HL-60 (cell line): ENCODE data around the gene CBX5.
A peak's percentile ranks its signal among the peaks of the same experiment; 100 is the strongest.

Experiments used
- DNase-seq, 2 experiments: peaks; one replicate each; pipeline ENCODE4 v3.0.0-alpha.2; 2010 to 2020; ENCODE audit warnings: low read depth in 1 of 2, low spot score in 1 of 2
- H3K27ac ChIP-seq: fragments of 250-450 bp; sonication (Bioruptor Pico); replicated peaks from 2 replicates; pipeline ENCODE4 v1.5.1; 2020; ENCODE audit warnings: mild to moderate bottlenecking, moderate library complexity
- H3K27me3 ChIP-seq: fragments of 250-450 bp; sonication (Bioruptor Pico); 2 replicates; pipeline ENCODE4 v1.5.1; 2021; ENCODE audit warnings: mild to moderate bottlenecking, moderate library complexity; ENCODE audit not compliant: insufficient read depth, poor library complexity, severe bottlenecking
- H3K4me3 ChIP-seq: replicated peaks from 2 replicates; pipeline ENCODE4 v1.5.1; 2011; ENCODE audit warnings: mild to moderate bottlenecking, control low read depth, low read length; ENCODE audit not compliant: insufficient read depth
- GABPA ChIP-seq: IDR thresholded peaks from 2 replicates; pipeline ENCODE4 v1.6.1; 2012; ENCODE audit warnings: low read depth
- POLR2AphosphoS5 ChIP-seq: IDR thresholded peaks from 2 replicates; pipeline ENCODE4 v1.6.1; 2012; ENCODE audit warnings: low read depth
- SPI1 ChIP-seq: IDR thresholded peaks from 2 replicates; pipeline ENCODE4 v1.6.1; 2012; ENCODE audit warnings: low read depth, mild to moderate bottlenecking, borderline replicate concordance
- TF ChIP-seq, protein P1 (sequence below): IDR thresholded peaks from 2 replicates; pipeline ENCODE4 v1.6.1; 2012; ENCODE audit warnings: low read depth; ENCODE audit not compliant: insufficient replicate concordance
- TF ChIP-seq, protein P2 (sequence below): IDR thresholded peaks from one replicate; pipeline ENCODE4 v1.5.1; 2011; ENCODE audit warnings: low read length, control low read depth, inconsistent platforms; ENCODE audit not compliant: insufficient read depth

Gene CBX5

DNA sequence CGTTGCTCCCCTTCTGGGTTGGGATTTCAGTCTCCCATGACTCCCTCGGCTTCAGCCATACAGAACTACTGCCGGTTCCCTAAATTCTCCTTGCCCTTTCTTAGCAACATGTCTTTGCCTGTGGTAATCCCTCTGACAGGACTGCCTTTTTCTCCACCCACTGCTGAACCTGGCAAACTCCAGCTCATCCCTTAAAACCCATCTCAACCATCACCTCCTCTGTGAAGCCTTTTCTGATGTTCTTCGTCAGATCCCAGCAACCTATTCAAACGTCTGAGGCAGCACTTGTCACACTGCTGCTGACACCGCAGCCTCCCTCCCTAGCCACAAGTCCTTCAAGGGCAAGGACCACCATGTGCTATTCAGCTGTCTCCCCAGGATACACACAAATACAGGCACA lies 80.9 kb downstream of the CBX5 start:
- H3K4me3 ChIP-seq: no peak overlapping the region
- H3K27me3 ChIP-seq: peaks cover 4% of the 10 kb centered on the region
- DNase-seq: no peak
- TF ChIP-seq, protein P1, sequence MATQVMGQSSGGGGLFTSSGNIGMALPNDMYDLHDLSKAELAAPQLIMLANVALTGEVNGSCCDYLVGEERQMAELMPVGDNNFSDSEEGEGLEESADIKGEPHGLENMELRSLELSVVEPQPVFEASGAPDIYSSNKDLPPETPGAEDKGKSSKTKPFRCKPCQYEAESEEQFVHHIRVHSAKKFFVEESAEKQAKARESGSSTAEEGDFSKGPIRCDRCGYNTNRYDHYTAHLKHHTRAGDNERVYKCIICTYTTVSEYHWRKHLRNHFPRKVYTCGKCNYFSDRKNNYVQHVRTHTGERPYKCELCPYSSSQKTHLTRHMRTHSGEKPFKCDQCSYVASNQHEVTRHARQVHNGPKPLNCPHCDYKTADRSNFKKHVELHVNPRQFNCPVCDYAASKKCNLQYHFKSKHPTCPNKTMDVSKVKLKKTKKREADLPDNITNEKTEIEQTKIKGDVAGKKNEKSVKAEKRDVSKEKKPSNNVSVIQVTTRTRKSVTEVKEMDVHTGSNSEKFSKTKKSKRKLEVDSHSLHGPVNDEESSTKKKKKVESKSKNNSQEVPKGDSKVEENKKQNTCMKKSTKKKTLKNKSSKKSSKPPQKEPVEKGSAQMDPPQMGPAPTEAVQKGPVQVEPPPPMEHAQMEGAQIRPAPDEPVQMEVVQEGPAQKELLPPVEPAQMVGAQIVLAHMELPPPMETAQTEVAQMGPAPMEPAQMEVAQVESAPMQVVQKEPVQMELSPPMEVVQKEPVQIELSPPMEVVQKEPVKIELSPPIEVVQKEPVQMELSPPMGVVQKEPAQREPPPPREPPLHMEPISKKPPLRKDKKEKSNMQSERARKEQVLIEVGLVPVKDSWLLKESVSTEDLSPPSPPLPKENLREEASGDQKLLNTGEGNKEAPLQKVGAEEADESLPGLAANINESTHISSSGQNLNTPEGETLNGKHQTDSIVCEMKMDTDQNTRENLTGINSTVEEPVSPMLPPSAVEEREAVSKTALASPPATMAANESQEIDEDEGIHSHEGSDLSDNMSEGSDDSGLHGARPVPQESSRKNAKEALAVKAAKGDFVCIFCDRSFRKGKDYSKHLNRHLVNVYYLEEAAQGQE: no peak
- TF ChIP-seq POLR2AphosphoS5: no peak
- no peak for TF ChIP-seq GABPA
- TF ChIP-seq, protein P2, sequence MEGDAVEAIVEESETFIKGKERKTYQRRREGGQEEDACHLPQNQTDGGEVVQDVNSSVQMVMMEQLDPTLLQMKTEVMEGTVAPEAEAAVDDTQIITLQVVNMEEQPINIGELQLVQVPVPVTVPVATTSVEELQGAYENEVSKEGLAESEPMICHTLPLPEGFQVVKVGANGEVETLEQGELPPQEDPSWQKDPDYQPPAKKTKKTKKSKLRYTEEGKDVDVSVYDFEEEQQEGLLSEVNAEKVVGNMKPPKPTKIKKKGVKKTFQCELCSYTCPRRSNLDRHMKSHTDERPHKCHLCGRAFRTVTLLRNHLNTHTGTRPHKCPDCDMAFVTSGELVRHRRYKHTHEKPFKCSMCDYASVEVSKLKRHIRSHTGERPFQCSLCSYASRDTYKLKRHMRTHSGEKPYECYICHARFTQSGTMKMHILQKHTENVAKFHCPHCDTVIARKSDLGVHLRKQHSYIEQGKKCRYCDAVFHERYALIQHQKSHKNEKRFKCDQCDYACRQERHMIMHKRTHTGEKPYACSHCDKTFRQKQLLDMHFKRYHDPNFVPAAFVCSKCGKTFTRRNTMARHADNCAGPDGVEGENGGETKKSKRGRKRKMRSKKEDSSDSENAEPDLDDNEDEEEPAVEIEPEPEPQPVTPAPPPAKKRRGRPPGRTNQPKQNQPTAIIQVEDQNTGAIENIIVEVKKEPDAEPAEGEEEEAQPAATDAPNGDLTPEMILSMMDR: no peak
- TF ChIP-seq SPI1: no peak
- no peak overlapping the region for H3K27ac ChIP-seq

DNA sequence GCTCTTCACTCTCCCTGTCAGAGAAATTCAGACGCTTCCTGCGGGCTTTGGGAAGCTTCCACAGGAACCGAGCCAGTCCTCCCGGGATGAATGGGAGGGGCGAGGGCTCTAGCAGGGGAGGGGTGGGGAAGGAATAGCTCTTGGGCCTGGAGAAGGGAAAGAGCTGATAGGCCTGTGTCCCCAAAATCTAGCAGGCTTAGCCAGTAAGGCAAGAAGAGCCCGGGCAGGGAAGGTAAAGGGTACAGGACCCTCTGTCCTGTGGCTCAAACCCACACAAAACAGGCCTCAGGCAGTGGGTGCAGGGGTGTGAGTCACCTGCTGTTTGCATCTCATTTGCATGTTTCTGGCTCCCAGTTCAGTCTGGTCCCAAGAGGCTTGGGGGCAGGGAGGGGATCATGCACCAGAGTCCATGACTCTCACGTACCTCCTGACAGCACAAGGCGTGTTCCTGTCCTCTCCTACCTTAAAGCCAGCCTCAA lies 82.5 kb downstream of the CBX5 start:
- Histone ChIP-seq H3K27me3 (no peaks in the 10 kb centered on the region), H3K27ac (no peak overlapping the region), H3K4me3 (no peak overlapping the region)
- DNase-seq: no peak
- TF ChIP-seq SPI1 (no peak), POLR2AphosphoS5 (no peak), GABPA (no peak)
- TF ChIP-seq, protein P1: no peak
- TF ChIP-seq, protein P2: no peak

DNA sequence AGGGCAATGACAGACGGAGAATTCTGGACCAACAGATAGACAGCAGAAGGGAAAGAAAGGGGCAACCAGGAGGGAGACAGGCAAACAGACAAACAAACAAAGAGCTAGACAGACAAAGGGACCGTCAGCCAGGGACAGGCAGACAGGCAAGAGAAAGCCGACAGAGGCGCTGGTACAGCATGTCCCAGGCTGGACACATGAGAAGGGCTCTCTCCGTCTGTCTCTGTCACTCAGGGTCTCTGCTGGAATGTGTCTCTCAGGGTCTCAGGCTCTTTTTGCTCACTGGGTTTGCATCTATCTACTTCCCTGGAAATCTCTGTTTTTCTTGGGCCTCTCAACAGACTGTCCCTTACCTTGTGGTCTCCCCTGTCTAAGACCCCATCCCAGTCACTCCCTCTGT lies 82.9 kb downstream of the CBX5 start:
- Histone ChIP-seq H3K27me3 (no peaks in the 10 kb centered on the region), H3K4me3 (no peak overlapping the region), H3K27ac (peak overlapping the region; percentile 54)
- DNase-seq: no peak
- TF ChIP-seq GABPA (no peak), POLR2AphosphoS5 (no peak), SPI1 (no peak)
- TF ChIP-seq, protein P1: no peak
- TF ChIP-seq, protein P2: no peak
